ENCODE results near the gene ARHGEF4. TPM values are rescaled to one million over a fixed set of nuclear protein-coding genes. Genes with fewer than 3 reads are reported as not detected.
A peak's percentile ranks its signal among the peaks of the same experiment; 100 is the strongest.

ARHGEF4 gene
- total RNA-seq, 3 donors from 2014 or later, result 0.94 to 14.0 (median 1.5) TPM

DNA sequence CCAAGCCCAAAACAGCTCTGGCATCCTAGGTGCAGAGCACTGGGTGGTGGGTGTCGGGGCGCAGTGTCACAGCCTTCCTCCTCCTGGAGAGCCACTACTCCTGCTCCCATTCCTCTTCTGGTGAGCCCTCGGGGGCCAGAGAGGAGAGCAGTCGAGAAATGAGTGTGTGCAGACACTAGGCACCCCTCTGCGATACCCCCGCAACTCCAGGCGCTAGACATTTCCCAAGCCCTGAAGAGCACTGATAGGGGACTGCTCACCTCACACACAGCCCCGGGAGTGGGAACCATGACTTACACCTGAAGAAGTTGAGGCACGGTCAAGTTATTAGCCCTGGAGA is 202.4 kb downstream of the ARHGEF4 start:
- intact Hi-C loops (cut with DNase I, micrococcal nuclease), result no loop called here
- Histone ChIP-seq H3K9me3 (no peaks in the 10 kb centered on the region), H3K36me3 (ENCODE audit: low read depth) (no peaks in the 10 kb centered on the region), H3K4me1 (ENCODE audit: low read depth) (peaks cover 4% of the 10 kb centered on the region), H3K4me3 (no peak overlapping the region)
- DNase-seq (no peak), ATAC-seq (no peak)
- TF ChIP-seq, protein P1, sequence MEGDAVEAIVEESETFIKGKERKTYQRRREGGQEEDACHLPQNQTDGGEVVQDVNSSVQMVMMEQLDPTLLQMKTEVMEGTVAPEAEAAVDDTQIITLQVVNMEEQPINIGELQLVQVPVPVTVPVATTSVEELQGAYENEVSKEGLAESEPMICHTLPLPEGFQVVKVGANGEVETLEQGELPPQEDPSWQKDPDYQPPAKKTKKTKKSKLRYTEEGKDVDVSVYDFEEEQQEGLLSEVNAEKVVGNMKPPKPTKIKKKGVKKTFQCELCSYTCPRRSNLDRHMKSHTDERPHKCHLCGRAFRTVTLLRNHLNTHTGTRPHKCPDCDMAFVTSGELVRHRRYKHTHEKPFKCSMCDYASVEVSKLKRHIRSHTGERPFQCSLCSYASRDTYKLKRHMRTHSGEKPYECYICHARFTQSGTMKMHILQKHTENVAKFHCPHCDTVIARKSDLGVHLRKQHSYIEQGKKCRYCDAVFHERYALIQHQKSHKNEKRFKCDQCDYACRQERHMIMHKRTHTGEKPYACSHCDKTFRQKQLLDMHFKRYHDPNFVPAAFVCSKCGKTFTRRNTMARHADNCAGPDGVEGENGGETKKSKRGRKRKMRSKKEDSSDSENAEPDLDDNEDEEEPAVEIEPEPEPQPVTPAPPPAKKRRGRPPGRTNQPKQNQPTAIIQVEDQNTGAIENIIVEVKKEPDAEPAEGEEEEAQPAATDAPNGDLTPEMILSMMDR (IDR thresholded peaks at IDR 0.05), result no peak

DNA sequence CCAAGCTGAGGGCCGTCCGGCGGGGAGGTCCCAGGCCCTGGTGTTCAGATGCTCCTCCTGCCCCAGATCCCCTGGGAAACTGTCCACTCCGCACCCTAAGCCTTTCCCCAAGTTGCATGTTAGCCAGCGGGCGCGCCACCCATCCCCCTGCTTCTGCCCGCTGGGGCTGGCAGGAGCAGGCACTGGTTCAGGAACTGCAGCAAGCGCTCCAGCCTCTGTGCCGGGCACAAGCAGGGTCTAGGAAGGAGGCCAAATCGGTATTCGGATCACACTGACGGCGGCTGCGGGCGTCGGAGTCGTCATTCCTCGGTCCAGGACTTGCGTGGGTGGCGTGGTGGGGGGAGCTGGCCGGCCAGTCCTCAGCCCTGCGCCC is 202.8 kb downstream of the ARHGEF4 start:
- DNase-seq (no peak), ATAC-seq (no peak)
- Histone ChIP-seq H3K9me3 (no peaks in the 10 kb centered on the region), H3K36me3 (ENCODE audit: low read depth) (no peaks in the 10 kb centered on the region), H3K4me1 (ENCODE audit: low read depth) (peaks cover 4% of the 10 kb centered on the region), H3K4me3 (no peak overlapping the region)
- intact Hi-C loops (cut with DNase I, micrococcal nuclease), result no loop called here
- TF ChIP-seq, protein P1 (IDR thresholded peaks at IDR 0.05), result no peak

DNA sequence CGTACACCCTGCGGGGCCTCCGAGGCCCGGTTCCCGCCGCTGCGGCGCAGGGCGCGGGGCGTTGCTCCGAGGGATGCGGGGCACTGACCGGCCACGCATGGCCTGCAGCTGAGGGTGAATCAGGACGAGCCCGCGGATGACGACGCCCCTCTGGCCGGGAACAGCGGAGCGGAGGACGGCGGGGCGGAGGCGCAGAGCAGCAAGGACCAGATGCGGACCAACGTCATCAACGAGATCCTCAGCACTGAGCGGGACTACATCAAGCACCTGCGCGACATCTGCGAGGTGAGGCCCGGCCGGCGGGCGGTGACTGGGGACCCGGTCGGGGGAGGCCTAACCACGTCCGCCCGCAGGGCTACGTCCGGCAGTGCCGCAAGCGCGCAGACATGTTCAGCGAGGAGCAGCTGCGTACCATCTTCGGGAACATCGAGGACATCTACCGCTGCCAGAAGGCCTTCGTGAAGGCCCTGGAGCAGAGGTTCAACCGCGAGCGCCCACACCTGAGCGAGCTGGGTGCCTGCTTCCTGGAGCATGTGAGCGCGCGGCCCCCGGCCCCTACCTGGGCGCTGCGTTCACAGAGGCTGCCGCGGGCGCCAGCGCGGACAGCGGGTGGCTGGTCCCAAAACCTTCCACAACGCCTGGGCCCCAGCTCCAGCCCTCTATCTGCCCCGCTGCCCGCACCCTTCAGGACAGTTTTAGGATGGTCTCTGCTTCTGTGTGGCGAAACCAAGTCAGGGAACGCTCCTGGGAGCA is 203.4 kb downstream of the ARHGEF4 start:
- no peaks in the 10 kb centered on the region for H3K9me3 ChIP-seq
- H3K4me3 ChIP-seq, result no peak overlapping the region
- intact Hi-C loops (cut with DNase I, micrococcal nuclease), result no loop called here
- TF ChIP-seq, protein P1 (IDR thresholded peaks at IDR 0.05), result no peak
- no peak for DNase-seq
- H3K4me1 ChIP-seq (ENCODE audit: low read depth), result peaks cover 3% of the 10 kb centered on the region
- H3K36me3 ChIP-seq (ENCODE audit: low read depth), result no peaks in the 10 kb centered on the region
- ATAC-seq, result peak; percentile 37

DNA sequence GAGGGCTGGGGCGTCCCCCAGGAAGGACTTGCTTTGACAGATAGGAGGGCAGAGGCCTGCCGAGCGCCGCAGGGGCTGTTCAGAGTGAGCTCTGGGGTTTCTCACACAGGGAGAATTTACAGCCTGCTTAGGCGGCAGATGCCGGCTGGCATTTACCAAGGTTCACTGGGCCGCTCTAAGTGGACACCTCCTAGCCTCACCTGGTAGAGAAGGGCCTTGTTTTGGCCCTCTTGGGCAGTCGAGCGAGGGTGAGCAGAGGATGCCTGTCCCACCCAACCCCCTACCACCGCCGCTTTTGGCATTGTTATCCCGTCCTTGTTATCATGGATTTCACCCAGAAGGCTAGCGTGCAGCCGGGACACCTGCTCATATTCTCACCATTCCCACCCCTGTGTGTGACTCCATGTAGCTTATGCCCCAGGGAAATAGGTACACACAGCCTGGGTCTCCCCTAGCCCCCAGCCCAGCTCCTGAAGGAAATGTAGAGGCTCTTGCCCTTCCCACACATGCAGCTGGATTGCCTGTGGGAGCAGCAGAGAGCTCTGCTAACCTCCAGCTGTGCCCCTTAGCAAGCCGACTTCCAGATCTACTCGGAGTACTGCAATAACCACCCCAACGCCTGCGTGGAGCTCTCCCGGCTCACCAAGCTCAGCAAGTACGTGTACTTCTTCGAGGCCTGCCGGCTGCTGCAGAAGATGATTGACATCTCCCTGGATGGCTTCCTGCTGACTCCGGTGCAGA is 204.1 kb downstream of the ARHGEF4 start:
- ATAC-seq, result no peak
- TF ChIP-seq, protein P1 (IDR thresholded peaks at IDR 0.05), result no peak

DNA sequence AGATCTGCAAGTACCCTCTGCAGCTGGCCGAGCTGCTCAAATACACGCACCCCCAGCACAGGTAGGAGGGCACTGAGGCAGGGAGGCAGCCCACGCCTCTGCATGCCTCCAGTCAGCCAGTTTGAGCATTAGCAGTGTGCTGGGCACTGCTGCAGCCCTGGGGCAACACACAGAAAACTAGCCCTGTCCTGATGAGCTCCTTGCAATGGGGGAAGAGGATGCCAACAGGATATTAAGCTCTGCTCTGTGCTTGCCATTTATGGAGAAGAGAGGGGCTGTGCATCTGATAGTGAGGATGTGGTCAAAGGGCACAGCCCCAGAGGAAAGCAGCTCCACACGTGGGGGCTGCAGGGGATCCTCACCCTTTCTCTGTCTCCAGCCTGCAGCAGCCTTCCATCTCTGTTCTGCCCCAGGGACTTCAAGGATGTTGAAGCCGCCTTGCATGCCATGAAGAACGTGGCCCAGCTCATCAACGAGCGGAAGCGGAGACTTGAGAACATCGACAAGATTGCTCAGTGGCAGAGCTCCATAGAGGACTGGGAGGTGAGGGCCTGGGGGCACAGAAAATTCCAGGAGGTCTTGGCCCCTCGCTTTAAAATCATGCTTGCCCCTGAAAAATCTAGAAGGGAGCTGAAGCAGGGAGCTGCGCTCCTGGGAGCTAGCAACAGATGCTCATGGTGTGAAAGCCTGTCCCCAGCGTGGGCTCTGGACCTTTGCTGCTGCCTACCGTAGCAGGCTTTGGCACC is 204.9 kb downstream of the ARHGEF4 start:
- Histone ChIP-seq H3K36me3 (ENCODE audit: low read depth) (no peaks in the 10 kb centered on the region), H3K4me3 (no peak overlapping the region), H3K4me1 (ENCODE audit: low read depth) (no peaks in the 10 kb centered on the region), H3K9me3 (no peaks in the 10 kb centered on the region)
- ATAC-seq (no peak), DNase-seq (no peak)
- TF ChIP-seq, protein P1 (IDR thresholded peaks at IDR 0.05), result no peak
- intact Hi-C loops (cut with DNase I, micrococcal nuclease), result no loop called here

More for the DNA sequence above, 204.1 kb downstream of the ARHGEF4 start:
- no peak overlapping the region for H3K4me3 ChIP-seq
- H3K9me3 ChIP-seq, result no peaks in the 10 kb centered on the region
- H3K36me3 ChIP-seq (ENCODE audit: low read depth), result no peaks in the 10 kb centered on the region
- H3K4me1 ChIP-seq (ENCODE audit: low read depth), result no peaks in the 10 kb centered on the region
- intact Hi-C loops (cut with DNase I, micrococcal nuclease), result no loop called here
- DNase-seq, result no peak
